ENCODE results near the gene CLSTN2.

CLSTN2 gene

DNA sequence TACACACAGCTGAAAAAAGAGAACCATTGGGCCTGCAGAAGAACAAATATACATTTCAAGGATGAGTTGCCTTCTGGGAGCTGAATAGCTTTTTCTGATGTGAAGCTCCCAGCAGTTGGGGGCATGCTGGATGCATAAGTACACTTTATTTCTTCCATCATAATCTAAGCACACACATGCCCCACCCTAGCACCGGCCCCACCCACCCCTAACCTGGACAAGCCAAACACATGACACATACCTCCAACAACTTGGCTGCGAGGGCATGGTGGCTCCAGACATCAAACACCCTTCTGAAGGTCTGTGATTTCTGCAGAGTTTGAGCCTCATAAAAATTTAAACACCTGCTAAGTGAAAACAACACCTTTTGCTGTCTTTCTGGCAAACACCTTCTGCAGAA is 435.7 kb downstream of the CLSTN2 start:
- peaks cover 3% of the 10 kb centered on the region for H3K9me3 Mint-ChIP-seq
- peaks cover 5% of the 10 kb centered on the region for H3K4me1 Mint-ChIP-seq
- H3K36me3 Mint-ChIP-seq (ENCODE audit: low read depth): no peaks in the 10 kb centered on the region
- H3K27me3 Mint-ChIP-seq (ENCODE audit: low read depth): peaks cover 4% of the 10 kb centered on the region
- no peak overlapping the region for H3K4me3 Mint-ChIP-seq
- no peak overlapping the region for H3K27ac Mint-ChIP-seq
- TF ChIP-seq, protein P1, sequence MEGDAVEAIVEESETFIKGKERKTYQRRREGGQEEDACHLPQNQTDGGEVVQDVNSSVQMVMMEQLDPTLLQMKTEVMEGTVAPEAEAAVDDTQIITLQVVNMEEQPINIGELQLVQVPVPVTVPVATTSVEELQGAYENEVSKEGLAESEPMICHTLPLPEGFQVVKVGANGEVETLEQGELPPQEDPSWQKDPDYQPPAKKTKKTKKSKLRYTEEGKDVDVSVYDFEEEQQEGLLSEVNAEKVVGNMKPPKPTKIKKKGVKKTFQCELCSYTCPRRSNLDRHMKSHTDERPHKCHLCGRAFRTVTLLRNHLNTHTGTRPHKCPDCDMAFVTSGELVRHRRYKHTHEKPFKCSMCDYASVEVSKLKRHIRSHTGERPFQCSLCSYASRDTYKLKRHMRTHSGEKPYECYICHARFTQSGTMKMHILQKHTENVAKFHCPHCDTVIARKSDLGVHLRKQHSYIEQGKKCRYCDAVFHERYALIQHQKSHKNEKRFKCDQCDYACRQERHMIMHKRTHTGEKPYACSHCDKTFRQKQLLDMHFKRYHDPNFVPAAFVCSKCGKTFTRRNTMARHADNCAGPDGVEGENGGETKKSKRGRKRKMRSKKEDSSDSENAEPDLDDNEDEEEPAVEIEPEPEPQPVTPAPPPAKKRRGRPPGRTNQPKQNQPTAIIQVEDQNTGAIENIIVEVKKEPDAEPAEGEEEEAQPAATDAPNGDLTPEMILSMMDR (IDR thresholded peaks at IDR 0.05; ENCODE audit: unreplicated experiment in 3 of 3): no peak

- Mint-ChIP-seq H3K9me3 (peaks cover 3% of the 10 kb centered on the region), H3K4me1 (peaks cover 5% of the 10 kb centered on the region), H3K36me3 (ENCODE audit: low read depth) (no peaks in the 10 kb centered on the region), H3K27me3 (ENCODE audit: low read depth) (peaks cover 4% of the 10 kb centered on the region), H3K27ac (no peak overlapping the region), H3K4me3 (no peak overlapping the region)
- TF ChIP-seq, protein P1 (IDR thresholded peaks at IDR 0.05; ENCODE audit: unreplicated experiment in 3 of 3): no peak
Observed at GRCh38 chr3:140373234-140373633, 438.2 kb downstream of the CLSTN2 start.

GRCh38 chr3:140375002-140375401 is 440.0 kb downstream of the CLSTN2 start:
- no peak overlapping the region for H3K27ac Mint-ChIP-seq
- H3K4me3 Mint-ChIP-seq: no peak overlapping the region
- H3K36me3 Mint-ChIP-seq (ENCODE audit: low read depth): no peaks in the 10 kb centered on the region
- H3K27me3 Mint-ChIP-seq (ENCODE audit: low read depth): peaks cover 4% of the 10 kb centered on the region
- H3K9me3 Mint-ChIP-seq: peaks cover 3% of the 10 kb centered on the region
- TF ChIP-seq, protein P1 (IDR thresholded peaks at IDR 0.05; ENCODE audit: unreplicated experiment in 3 of 3): no peak
- H3K4me1 Mint-ChIP-seq: peaks cover 5% of the 10 kb centered on the region

DNA sequence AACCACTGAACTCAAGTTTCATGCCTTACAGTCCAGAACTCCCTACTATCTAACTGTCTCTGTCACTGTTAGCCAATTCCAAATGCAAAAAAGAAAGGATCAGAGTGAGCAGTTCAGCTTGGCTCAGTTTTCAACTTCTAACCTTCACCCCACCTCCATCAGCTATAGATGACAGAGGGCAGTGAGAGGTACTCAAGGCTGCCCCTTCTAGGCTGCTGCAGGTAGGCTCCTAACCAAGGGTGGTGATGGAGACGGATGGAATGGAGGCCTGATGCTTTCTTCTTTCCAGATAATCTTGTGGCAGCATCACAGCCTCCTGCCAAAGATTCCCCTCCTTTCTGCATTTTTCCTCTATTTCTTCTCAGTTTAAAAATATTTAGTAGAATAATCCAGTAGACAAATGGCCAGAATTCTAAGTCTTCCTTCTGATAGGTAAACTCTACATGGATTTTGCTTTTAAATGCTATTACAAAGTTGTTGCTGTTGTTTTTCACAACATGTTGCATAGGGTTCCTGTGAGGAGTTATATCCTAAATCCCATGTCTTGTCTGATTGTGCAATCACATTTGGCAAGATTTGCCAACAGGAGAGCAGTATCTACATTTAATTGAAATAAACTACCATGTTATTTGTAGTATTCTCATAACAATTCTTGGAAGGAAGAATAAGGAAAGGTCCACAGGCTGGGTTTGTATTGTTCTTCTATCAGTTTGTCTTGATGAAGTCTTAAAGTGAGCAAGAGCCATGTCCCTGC is 441.3 kb downstream of the CLSTN2 start:
- Mint-ChIP-seq H3K4me1 (no peaks in the 10 kb centered on the region), H3K27ac (no peak overlapping the region), H3K27me3 (ENCODE audit: low read depth) (no peaks in the 10 kb centered on the region), H3K9me3 (peaks cover 3% of the 10 kb centered on the region), H3K36me3 (ENCODE audit: low read depth) (no peaks in the 10 kb centered on the region), H3K4me3 (no peak overlapping the region)
- TF ChIP-seq, protein P1 (IDR thresholded peaks at IDR 0.05; ENCODE audit: unreplicated experiment in 3 of 3): no peak

DNA sequence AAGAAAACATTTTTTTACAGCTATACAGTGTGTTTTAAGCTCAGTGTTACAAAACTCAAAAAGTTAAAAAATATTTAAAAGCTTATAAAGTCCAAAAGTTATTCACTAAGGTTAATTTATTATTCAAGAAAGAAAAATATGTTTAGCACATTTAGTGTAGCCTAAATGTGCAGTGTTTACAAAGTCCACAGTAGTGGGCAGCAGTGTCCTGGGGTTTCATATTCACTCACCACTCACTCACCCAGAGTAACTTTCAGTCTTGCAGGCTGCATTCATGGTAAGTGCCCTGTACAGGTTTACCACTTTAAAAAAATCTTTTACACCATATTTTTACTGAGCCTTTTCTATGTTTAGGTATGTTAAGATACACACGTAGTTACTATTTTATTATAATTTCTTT is 442.7 kb downstream of the CLSTN2 start:
- no peak overlapping the region for H3K4me3 Mint-ChIP-seq
- no peaks in the 10 kb centered on the region for H3K27me3 Mint-ChIP-seq (ENCODE audit: low read depth)
- H3K27ac Mint-ChIP-seq: no peak overlapping the region
- H3K4me1 Mint-ChIP-seq: no peaks in the 10 kb centered on the region
- H3K9me3 Mint-ChIP-seq: peaks cover 3% of the 10 kb centered on the region
- TF ChIP-seq, protein P1 (IDR thresholded peaks at IDR 0.05; ENCODE audit: unreplicated experiment in 3 of 3): peak in 1 of 3 experiments; percentile 18
- no peaks in the 10 kb centered on the region for H3K36me3 Mint-ChIP-seq (ENCODE audit: low read depth)
